HepG2 (cell line): ENCODE results near the gene DALRD3. TPM values are rescaled to one million over a fixed set of nuclear protein-coding genes. Genes with fewer than 3 reads are reported as not detected.

ENCODE experiments used
- AKNA ChIP-seq: sonication (generic); formaldehyde crosslinking; IDR thresholded peaks from 2 replicates; pipeline ENCODE4 v1.4.0; 2020; ENCODE audit warnings: missing genetic modification reagents, borderline replicate concordance
- CREB1 ChIP-seq, 2 experiments: fragments of 450-650 bp in 1 of 2; IDR thresholded peaks; 2 replicates each; pipeline ENCODE4 v1.6.1; 2016 to 2017; ENCODE audit warnings: control low read depth in 1 of 2, mild to moderate bottlenecking in 1 of 2, missing compliant biosample characterization in 1 of 2, missing genetic modification characterization in 1 of 2
- EZH2 ChIP-seq: conservative IDR thresholded peaks from 2 replicates; pipeline ENCODE4 v1.6.1; 2012; ENCODE audit warnings: mild to moderate bottlenecking, low read depth, low read length, moderate library complexity
- NFKB2 ChIP-seq: sonication (generic); formaldehyde crosslinking; IDR thresholded peaks from 2 replicates; pipeline ENCODE4 v1.4.0; 2020; ENCODE audit warnings: missing genetic modification reagents, borderline replicate concordance
- SOX5 ChIP-seq: IDR thresholded peaks from 2 replicates; pipeline ENCODE4 v1.6.1; 2016; ENCODE audit warnings: borderline replicate concordance
- SP4 ChIP-seq: sonication (generic); formaldehyde crosslinking; IDR thresholded peaks from 2 replicates; pipeline ENCODE4 v1.8.1; 2023; ENCODE audit warnings: mild to moderate bottlenecking, missing genetic modification reagents
- SRY ChIP-seq: sonication (generic); formaldehyde crosslinking; IDR thresholded peaks from 2 replicates; pipeline ENCODE4 v1.8.0; 2022; ENCODE audit warnings: mild to moderate bottlenecking, missing genetic modification reagents
- ZBTB7B ChIP-seq: sonication (generic); formaldehyde crosslinking; IDR thresholded peaks from 2 replicates; pipeline ENCODE4 v1.4.0; 2020; ENCODE audit warnings: missing genetic modification reagents
- ZC3H4 ChIP-seq: sonication (generic); formaldehyde crosslinking; IDR thresholded peaks from 2 replicates; pipeline ENCODE4 v1.4.0; 2020; ENCODE audit warnings: missing genetic modification reagents, borderline replicate concordance
- ZNF20 ChIP-seq: sonication (generic); formaldehyde crosslinking; IDR thresholded peaks from 2 replicates; pipeline ENCODE4 v1.4.0; 2020; ENCODE audit warnings: mild to moderate bottlenecking, moderate library complexity, missing genetic modification reagents
- ZNF547 ChIP-seq: sonication (generic); formaldehyde crosslinking; IDR thresholded peaks from 2 replicates; pipeline ENCODE4 v1.5.1; 2020; ENCODE audit warnings: mild to moderate bottlenecking, missing genetic modification reagents
- ZNF710 ChIP-seq: sonication (generic); formaldehyde crosslinking; IDR thresholded peaks from 2 replicates; pipeline ENCODE4 v1.5.0; 2020; ENCODE audit warnings: mild to moderate bottlenecking, missing genetic modification reagents, borderline replicate concordance
- ZNF773 ChIP-seq: sonication (generic); formaldehyde crosslinking; IDR thresholded peaks from 2 replicates; pipeline ENCODE4 v1.4.0; 2020; ENCODE audit warnings: missing genetic modification reagents, borderline replicate concordance
- ZNF788 ChIP-seq: sonication (generic); formaldehyde crosslinking; IDR thresholded peaks from 2 replicates; pipeline ENCODE4 v1.5.0; 2020; ENCODE audit warnings: mild to moderate bottlenecking, missing genetic modification reagents, borderline replicate concordance
- polyA plus RNA-seq, 8 experiments: library from polyadenylated mRNA; depleted of rRNA in 3 of 8; stranded (reverse) in 7 of 8; unstranded in 1 of 8; fragments of >200 nt; fragmentation: Illumina TruSeq in 4 of 8; extraction: Trizol in 4 of 8; gene quantifications; 2 replicates each; pipeline versions ENCODE4 v1.2.1 to v1.2.3, GENCODE V29; 2011 to 2016; ENCODE audit warnings: low read depth in 4 of 8, missing spikeins in 1 of 8, mixed read lengths in 1 of 8; ENCODE audit not compliant: insufficient read depth in 1 of 8
- total RNA-seq, 5 experiments: library from RNA; depleted of rRNA; stranded (reverse); fragments of >200 nt; fragmentation: Illumina TruSeq; extraction: Trizol; gene quantifications; 2 replicates each; pipeline ENCODE4 v1.2.3, GENCODE V29; 2016; ENCODE audit warnings: low read depth in 1 of 5
- TF ChIP-seq, protein P1 (sequence below): sonication (generic); formaldehyde crosslinking; IDR thresholded peaks from 2 replicates; pipeline ENCODE4 v1.5.1; 2020; ENCODE audit warnings: mild to moderate bottlenecking, missing genetic modification reagents, moderate library complexity
- TF ChIP-seq, protein P2 (sequence below): sonication (generic); formaldehyde crosslinking; conservative IDR thresholded peaks from 2 replicates; pipeline ENCODE4 v1.8.1; 2023; ENCODE audit warnings: missing genetic modification reagents

Gene DALRD3
- total and polyA plus RNA-seq, 2 of the 13 experiments (the other 11 are each of a cell fraction or from before 2014, with no cell fraction given), result 19.9 to 36.5 TPM

DNA sequence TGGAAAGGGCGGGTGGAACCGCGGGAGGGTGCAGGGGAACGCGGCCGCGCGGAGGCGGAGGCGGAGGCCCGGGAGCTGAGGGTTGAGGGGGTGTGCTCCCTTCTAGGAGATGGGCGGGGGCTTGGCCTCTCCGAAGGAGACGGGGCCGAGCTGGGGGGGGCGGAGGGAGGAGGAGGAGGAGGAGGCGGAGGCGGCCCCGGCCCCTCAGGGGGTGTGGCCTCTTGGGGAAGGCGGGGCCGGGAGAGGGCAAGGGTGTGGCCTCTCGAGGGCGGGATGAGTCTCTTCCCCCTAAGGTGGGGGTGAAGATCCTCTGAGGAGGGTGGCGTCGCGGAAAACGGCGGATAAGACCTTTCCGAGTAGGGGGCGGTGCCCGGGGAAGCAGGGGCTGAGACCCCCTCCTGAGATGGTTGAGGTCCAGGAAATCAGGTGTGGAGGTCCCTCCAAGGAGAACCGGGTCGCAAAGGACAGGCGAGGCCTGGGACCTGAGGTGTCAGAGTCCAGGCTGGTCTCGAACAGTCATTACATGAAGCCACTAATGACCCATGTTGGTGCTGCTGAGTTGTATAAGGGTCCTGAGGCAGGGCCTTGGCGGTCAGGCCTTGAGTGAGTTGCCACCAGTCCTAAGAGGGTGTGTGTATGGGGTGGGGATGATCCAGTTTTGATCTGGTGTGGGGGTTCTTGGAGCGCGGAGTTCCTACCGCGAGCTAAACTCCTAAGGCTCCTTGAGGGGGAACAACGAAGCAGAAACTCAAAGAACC, 10.4 kb downstream of the DALRD3 start (continued):
- TF ChIP-seq, protein P1, sequence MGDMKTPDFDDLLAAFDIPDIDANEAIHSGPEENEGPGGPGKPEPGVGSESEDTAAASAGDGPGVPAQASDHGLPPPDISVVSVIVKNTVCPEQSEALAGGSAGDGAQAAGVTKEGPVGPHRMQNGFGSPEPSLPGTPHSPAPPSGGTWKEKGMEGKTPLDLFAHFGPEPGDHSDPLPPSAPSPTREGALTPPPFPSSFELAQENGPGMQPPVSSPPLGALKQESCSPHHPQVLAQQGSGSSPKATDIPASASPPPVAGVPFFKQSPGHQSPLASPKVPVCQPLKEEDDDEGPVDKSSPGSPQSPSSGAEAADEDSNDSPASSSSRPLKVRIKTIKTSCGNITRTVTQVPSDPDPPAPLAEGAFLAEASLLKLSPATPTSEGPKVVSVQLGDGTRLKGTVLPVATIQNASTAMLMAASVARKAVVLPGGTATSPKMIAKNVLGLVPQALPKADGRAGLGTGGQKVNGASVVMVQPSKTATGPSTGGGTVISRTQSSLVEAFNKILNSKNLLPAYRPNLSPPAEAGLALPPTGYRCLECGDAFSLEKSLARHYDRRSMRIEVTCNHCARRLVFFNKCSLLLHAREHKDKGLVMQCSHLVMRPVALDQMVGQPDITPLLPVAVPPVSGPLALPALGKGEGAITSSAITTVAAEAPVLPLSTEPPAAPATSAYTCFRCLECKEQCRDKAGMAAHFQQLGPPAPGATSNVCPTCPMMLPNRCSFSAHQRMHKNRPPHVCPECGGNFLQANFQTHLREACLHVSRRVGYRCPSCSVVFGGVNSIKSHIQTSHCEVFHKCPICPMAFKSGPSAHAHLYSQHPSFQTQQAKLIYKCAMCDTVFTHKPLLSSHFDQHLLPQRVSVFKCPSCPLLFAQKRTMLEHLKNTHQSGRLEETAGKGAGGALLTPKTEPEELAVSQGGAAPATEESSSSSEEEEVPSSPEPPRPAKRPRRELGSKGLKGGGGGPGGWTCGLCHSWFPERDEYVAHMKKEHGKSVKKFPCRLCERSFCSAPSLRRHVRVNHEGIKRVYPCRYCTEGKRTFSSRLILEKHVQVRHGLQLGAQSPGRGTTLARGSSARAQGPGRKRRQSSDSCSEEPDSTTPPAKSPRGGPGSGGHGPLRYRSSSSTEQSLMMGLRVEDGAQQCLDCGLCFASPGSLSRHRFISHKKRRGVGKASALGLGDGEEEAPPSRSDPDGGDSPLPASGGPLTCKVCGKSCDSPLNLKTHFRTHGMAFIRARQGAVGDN, result no peak
- TF ChIP-seq ZC3H4 (CRISPR knock-in tag) (no peak), ZNF788 (CRISPR knock-in tag) (no peak), EZH2 (no peak), ZNF773 (no peak), ZNF20 (CRISPR knock-in tag) (no peak), ZNF547 (CRISPR knock-in tag) (no peak), SRY (CRISPR knock-in tag) (no peak), NFKB2 (CRISPR knock-in tag) (no peak), ZBTB7B (CRISPR knock-in tag) (no peak), SOX5 (CRISPR knock-in tag) (no peak), ZNF710 (no peak), CREB1 (IDR thresholded peaks at IDR 0.05) (no peak), CREB1 (CRISPR knock-in tag; IDR thresholded peaks at IDR 0.05) (no peak), AKNA (CRISPR knock-in tag) (no peak), SP4 (CRISPR knock-in tag) (peak; percentile 49; the same call in 1 of the 2 replicates)
- TF ChIP-seq, protein P2, sequence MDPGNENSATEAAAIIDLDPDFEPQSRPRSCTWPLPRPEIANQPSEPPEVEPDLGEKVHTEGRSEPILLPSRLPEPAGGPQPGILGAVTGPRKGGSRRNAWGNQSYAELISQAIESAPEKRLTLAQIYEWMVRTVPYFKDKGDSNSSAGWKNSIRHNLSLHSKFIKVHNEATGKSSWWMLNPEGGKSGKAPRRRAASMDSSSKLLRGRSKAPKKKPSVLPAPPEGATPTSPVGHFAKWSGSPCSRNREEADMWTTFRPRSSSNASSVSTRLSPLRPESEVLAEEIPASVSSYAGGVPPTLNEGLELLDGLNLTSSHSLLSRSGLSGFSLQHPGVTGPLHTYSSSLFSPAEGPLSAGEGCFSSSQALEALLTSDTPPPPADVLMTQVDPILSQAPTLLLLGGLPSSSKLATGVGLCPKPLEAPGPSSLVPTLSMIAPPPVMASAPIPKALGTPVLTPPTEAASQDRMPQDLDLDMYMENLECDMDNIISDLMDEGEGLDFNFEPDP, result no peak
